ENCODE results near the gene STBD1.
"Not testable (repeated sequence)": the region's sequence is repeated elsewhere in the genome, so short reads cannot be mapped to it uniquely, and the experiment has no call there.

STBD1 gene

DNA sequence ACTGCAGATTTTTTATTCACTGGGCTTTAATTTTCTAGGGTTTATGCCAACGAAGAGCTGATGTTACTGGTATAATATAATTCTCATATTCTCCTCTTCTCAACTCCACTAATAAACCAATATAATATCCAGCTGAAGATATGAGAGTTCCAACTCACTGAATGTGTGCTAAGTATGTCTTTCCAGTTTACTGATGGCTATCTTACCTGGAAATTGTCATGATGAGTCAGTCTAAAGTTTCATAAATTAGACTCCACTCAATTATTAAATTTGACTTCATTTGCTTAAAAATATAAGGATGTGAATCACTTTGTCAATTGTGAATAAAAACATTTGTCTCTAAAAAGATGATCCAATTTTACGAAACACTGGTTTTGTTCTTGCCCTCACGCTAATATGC, 28.4 kb downstream of the STBD1 start:
- DNase-seq: no peak

- DNase-seq: no peak
These were observed 32.8 kb downstream of the STBD1 start for GRCh38 chr4:76339364-76339763.

- no peak for DNase-seq
These were observed 34.5 kb downstream of the STBD1 start for GRCh38 chr4:76341063-76341462.

- DNase-seq: no peak
These were observed 35.7 kb downstream of the STBD1 start for GRCh38 chr4:76342191-76342590.

GRCh38 chr4:76342803-76343202, 36.3 kb downstream of the STBD1 start:
- DNase-seq: no peak

DNA sequence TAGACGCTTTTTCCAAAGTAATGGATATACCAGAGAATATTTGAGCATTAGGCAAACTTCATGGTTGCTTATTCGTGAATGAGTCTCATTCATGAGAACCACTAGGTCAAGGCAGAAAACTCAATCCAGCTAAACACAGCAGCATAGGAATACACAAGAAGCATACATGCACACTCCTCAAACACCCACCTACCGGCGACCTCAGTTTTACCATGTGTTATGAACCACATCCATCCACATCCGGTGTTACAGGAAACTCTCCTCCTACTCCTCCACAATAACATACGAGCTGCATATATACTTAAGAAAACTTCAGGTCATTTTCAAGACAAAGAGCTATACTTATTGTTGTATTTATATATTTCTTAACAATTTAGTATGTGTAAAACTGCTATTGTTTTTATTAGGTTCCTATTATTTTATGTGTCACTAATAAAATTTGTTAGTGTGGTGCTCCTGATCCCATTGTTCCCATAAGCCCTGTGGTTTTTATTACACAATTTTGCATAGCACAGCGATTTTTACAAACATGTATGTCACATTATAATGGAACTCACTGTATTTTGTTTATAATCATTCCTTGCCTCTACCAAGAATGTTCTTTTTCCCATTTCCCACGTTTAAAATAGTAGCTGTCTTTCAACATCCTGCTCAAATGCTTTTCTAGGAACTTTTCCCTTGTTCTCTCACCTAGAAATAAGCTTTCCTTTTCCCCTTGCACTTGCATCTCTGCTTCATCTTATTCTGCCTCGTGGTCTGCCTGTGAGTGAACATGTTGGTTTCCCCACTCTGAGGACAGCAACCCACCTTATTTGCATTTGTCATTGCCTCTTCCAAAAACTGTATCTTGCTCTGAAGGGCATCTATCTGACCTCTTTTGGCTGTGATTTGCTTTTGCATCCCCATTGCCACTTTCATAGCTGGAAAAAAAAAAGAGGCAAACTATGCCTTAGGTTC, 48.3 kb downstream of the STBD1 start:
- DNase-seq: peak; percentile 33

- no peak for DNase-seq
These were observed 51.4 kb downstream of the STBD1 start for GRCh38 chr4:76357981-76358380.

- DNase-seq: not testable (repeated sequence)
These were observed 53.4 kb downstream of the STBD1 start for GRCh38 chr4:76359881-76360466.

All from activated gamma-delta T cell treated with Interleukin-2 at 50 U/mL for 16 hours (primary cell).